Measurements from ENCODE around the gene CDCP2.

Gene CDCP2

GRCh38 chr1:54144366-54144765, 8.4 kb downstream of the CDCP2 start:
- Histone ChIP-seq H3K27ac (replicated peaks) (no peak overlapping the region), H3K4me3 (replicated peaks; ENCODE audit: insufficient read depth, low read length) (no peak overlapping the region), H3K27me3 (ENCODE audit: insufficient read depth, poor library complexity, severe bottlenecking) (no peaks in the 10 kb centered on the region)
- DNase-seq (ENCODE audit: low read depth in 1 of 2, low spot score in 1 of 2), result no peak
- TF ChIP-seq POLR2AphosphoS5 (IDR thresholded peaks at IDR 0.05; ENCODE audit: low read depth), result no peak
- no peak for TF ChIP-seq CTCF (IDR thresholded peaks at IDR 0.05; ENCODE audit: insufficient read depth, low read length)
- TF ChIP-seq, protein P1, sequence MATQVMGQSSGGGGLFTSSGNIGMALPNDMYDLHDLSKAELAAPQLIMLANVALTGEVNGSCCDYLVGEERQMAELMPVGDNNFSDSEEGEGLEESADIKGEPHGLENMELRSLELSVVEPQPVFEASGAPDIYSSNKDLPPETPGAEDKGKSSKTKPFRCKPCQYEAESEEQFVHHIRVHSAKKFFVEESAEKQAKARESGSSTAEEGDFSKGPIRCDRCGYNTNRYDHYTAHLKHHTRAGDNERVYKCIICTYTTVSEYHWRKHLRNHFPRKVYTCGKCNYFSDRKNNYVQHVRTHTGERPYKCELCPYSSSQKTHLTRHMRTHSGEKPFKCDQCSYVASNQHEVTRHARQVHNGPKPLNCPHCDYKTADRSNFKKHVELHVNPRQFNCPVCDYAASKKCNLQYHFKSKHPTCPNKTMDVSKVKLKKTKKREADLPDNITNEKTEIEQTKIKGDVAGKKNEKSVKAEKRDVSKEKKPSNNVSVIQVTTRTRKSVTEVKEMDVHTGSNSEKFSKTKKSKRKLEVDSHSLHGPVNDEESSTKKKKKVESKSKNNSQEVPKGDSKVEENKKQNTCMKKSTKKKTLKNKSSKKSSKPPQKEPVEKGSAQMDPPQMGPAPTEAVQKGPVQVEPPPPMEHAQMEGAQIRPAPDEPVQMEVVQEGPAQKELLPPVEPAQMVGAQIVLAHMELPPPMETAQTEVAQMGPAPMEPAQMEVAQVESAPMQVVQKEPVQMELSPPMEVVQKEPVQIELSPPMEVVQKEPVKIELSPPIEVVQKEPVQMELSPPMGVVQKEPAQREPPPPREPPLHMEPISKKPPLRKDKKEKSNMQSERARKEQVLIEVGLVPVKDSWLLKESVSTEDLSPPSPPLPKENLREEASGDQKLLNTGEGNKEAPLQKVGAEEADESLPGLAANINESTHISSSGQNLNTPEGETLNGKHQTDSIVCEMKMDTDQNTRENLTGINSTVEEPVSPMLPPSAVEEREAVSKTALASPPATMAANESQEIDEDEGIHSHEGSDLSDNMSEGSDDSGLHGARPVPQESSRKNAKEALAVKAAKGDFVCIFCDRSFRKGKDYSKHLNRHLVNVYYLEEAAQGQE (IDR thresholded peaks at IDR 0.05; ENCODE audit: insufficient replicate concordance, low read depth), result no peak
- TF ChIP-seq GABPA (IDR thresholded peaks at IDR 0.05; ENCODE audit: low read depth), result no peak
- TF ChIP-seq SPI1 (IDR thresholded peaks at IDR 0.05; ENCODE audit: borderline replicate concordance, low read depth), result no peak

- TF ChIP-seq GABPA (IDR thresholded peaks at IDR 0.05; ENCODE audit: low read depth), result no peak
- no peak for TF ChIP-seq POLR2AphosphoS5 (IDR thresholded peaks at IDR 0.05; ENCODE audit: low read depth)
- TF ChIP-seq SPI1 (IDR thresholded peaks at IDR 0.05; ENCODE audit: borderline replicate concordance, low read depth), result no peak
- no peak for TF ChIP-seq CTCF (IDR thresholded peaks at IDR 0.05; ENCODE audit: insufficient read depth, low read length)
- TF ChIP-seq, protein P1 (IDR thresholded peaks at IDR 0.05; ENCODE audit: insufficient replicate concordance, low read depth), result no peak
- no peaks in the 10 kb centered on the region for H3K27me3 ChIP-seq (ENCODE audit: insufficient read depth, poor library complexity, severe bottlenecking)
- no peak for DNase-seq (ENCODE audit: low read depth in 1 of 2, low spot score in 1 of 2)
- no peak overlapping the region for H3K27ac ChIP-seq (replicated peaks)
- H3K4me3 ChIP-seq (replicated peaks; ENCODE audit: insufficient read depth, low read length), result no peak overlapping the region
Observed at GRCh38 chr1:54142146-54142900, 10.5 kb downstream of the CDCP2 start.

- no peak overlapping the region for H3K27ac ChIP-seq (replicated peaks)
- no peak overlapping the region for H3K4me3 ChIP-seq (replicated peaks; ENCODE audit: insufficient read depth, low read length)
- TF ChIP-seq, protein P1 (IDR thresholded peaks at IDR 0.05; ENCODE audit: insufficient replicate concordance, low read depth), result peak; percentile 22
- TF ChIP-seq POLR2AphosphoS5 (IDR thresholded peaks at IDR 0.05; ENCODE audit: low read depth), result no peak
- no peak for TF ChIP-seq CTCF (IDR thresholded peaks at IDR 0.05; ENCODE audit: insufficient read depth, low read length)
- no peak for DNase-seq (ENCODE audit: low read depth in 1 of 2, low spot score in 1 of 2)
- no peaks in the 10 kb centered on the region for H3K27me3 ChIP-seq (ENCODE audit: insufficient read depth, poor library complexity, severe bottlenecking)
Observed at GRCh38 chr1:54139711-54140110, 13.1 kb downstream of the CDCP2 start.
